Activated CD8-positive, alpha-beta T cell treated with anti-CD3 and anti-CD28 coated beads, Interleukin-2, amount 10 ng/mL, durations not matched to agents 7 days and 5 days (primary cell): Measurements from ENCODE around the gene ADAMTSL5. TPM values are rescaled to one million over a fixed set of nuclear protein-coding genes. Genes with fewer than 3 reads are reported as not detected.
A peak's percentile ranks its signal among the peaks of the same experiment; 100 is the strongest.

Source experiments
- ATAC-seq: fragments of 150-1000 bp; cut with Tn5 transposase; one replicate; pipeline ENCODE4 v1.10.0; 2021; ENCODE audit warnings: moderate library complexity
- CTCF ChIA-PET: fragments of 350-600 bp; sonication (Branson Sonifier 250); formaldehyde crosslinking; loops from one replicate; lab custom pipeline; 2021; ENCODE audit warnings: antibody characterized with exemption; lab: Charles Lee
- POLR2A ChIA-PET: fragments of 350-600 bp; sonication (Branson Sonifier 250); formaldehyde crosslinking; loops from one replicate; lab custom pipeline; 2021; ENCODE audit warnings: antibody characterized with exemption; lab: Charles Lee
- DNase-seq: peaks from one replicate; pipeline ENCODE4 v3.0.0-alpha.2; 2020
- H3K27ac Mint-ChIP-seq: one replicate; pipeline ENCODE4 v1.8.0; 2021; ENCODE audit warnings: mild to moderate bottlenecking, mixed read lengths
- H3K27me3 Mint-ChIP-seq: one replicate; pipeline ENCODE4 v1.8.0; 2021; ENCODE audit warnings: low read depth, mixed read lengths
- H3K36me3 Mint-ChIP-seq: one replicate; pipeline ENCODE4 v1.8.0; 2021; ENCODE audit warnings: low read depth, mixed read lengths
- H3K4me1 Mint-ChIP-seq: one replicate; pipeline ENCODE4 v1.8.0; 2021; ENCODE audit warnings: low read depth, mixed read lengths
- H3K4me3 Mint-ChIP-seq: one replicate; pipeline ENCODE4 v1.8.0; 2021; ENCODE audit warnings: mild to moderate bottlenecking, mixed read lengths
- H3K9me3 Mint-ChIP-seq: one replicate; pipeline ENCODE4 v1.8.0; 2022; ENCODE audit warnings: mixed read lengths; ENCODE audit not compliant: insufficient read depth
- total RNA-seq, 2 experiments: library from RNA; stranded (reverse); gene quantifications; one replicate each; pipeline ENCODE4 v1.2.3, GENCODE V29; 2021

Gene ADAMTSL5
- total RNA-seq, 2 experiments from 2014 or later: 2.8 to 3.9 TPM

- CTCF ChIA-PET: no interaction called here
- H3K9me3 Mint-ChIP-seq: no peaks in the 10 kb centered on the region
- DNase-seq: no peak
- H3K27ac Mint-ChIP-seq: no peak overlapping the region
- H3K4me1 Mint-ChIP-seq: peaks cover under 1% of the 10 kb centered on the region
- H3K36me3 Mint-ChIP-seq: no peaks in the 10 kb centered on the region
- H3K4me3 Mint-ChIP-seq: no peak overlapping the region
- ATAC-seq: no peak
- H3K27me3 Mint-ChIP-seq: peaks cover 1% of the 10 kb centered on the region
- POLR2A ChIA-PET: no interaction called here
These were observed 15.9 kb downstream of the ADAMTSL5 start for GRCh38 chr19:1496714-1497577.

DNA sequence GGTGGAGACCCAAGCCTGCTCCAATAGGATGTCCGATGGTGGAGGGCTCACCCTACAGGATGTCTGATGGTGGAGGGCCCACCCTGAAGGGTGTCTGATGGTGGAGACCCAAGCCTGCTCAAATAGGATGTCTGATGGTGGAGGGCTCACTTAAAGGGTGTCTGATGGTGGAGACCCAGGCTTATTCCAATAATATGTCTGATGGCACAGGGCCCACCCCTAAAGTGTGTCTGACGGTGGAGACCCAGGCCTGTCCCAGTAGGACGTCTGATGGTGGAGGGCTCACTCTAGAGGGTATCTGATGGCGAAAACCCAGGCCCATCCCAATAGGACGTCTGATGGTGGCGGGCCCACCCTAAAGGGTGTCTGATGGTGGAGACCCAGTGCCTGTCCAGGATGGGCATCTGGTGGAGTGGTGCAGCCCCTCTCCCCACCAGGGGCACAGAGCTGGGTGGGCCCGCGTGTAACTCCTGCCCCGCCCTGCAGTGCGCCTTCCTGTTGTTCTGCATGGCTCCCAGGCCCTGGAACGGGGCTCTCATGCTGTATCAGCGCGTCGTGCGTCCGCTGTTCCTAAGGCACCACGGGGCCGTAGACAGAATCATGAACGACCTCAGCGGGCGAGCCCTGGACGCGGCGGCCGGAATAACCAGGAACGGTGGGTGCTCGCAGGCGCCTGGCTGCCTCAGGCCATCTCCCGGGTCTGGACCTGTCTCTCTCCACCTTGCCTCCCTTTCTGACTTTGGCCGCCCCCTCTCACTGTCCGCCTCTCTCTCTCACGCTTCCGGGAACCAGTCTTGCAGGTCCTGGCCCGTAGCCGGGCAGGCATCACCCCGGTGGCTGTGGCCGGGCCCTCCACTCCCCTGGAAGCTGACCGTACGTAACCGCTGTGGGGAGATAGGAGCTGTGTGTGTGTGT, 16.8 kb downstream of the ADAMTSL5 start:
- CTCF ChIA-PET: no interaction called here
- ATAC-seq: no peak
- Mint-ChIP-seq H3K4me1 (peaks cover 6% of the 10 kb centered on the region), H3K27ac (no peak overlapping the region), H3K4me3 (no peak overlapping the region), H3K27me3 (peaks cover 5% of the 10 kb centered on the region), H3K36me3 (no peaks in the 10 kb centered on the region), H3K9me3 (no peaks in the 10 kb centered on the region)
- DNase-seq: no peak
- POLR2A ChIA-PET: no interaction called here

DNA sequence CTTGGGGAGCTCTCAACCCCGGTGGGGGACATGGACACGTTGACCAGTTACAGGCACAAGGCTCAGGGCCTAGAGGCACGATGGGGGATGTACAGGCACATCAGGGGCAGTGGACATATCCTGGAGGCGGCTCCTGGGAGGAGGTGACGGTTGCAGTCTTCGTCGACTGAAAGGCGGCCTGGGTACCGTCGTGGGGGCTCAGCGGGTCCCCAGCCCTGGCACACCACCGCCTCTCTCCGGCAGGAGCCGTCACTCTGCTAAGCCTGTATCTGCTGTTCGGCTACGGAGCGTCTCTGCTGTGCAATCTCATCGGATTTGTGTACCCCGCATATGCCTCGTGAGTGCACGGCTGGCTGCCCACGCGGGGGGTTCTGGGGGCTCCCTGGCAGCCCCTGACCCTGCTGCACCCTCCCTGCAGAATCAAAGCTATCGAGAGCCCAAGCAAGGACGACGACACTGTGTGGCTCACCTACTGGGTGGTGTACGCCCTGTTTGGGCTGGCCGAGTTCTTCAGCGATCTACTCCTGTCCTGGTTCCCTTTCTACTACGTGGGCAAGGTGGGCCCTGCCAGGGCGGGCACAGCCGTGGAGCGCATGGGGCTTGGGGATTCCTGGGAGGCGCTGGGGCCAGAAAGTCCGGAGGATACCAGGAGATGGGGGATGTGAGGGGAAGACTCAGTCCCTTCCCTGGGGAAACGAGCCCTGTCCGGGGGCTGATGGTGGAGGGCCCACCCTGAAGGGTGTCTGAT, 17.6 kb downstream of the ADAMTSL5 start:
- H3K4me3 Mint-ChIP-seq: no peak overlapping the region
- H3K9me3 Mint-ChIP-seq: no peaks in the 10 kb centered on the region
- H3K36me3 Mint-ChIP-seq: no peaks in the 10 kb centered on the region
- ChIA-PET POLR2A (no interaction called here), CTCF (no interaction called here)
- H3K4me1 Mint-ChIP-seq: peaks cover 6% of the 10 kb centered on the region
- H3K27ac Mint-ChIP-seq: no peak overlapping the region
- no peak for ATAC-seq
- DNase-seq: no peak
- H3K27me3 Mint-ChIP-seq: peaks cover 5% of the 10 kb centered on the region

- H3K27me3 Mint-ChIP-seq: peaks cover 5% of the 10 kb centered on the region
- CTCF ChIA-PET: no interaction called here
- no peak overlapping the region for H3K27ac Mint-ChIP-seq
- no peak for DNase-seq
- POLR2A ChIA-PET: no interaction called here
- no peak for ATAC-seq
- H3K9me3 Mint-ChIP-seq: no peaks in the 10 kb centered on the region
- H3K4me1 Mint-ChIP-seq: peaks cover 11% of the 10 kb centered on the region
- H3K4me3 Mint-ChIP-seq: no peak overlapping the region
- H3K36me3 Mint-ChIP-seq: no peaks in the 10 kb centered on the region
These were observed 18.6 kb downstream of the ADAMTSL5 start for GRCh38 chr19:1494115-1494815.

DNA sequence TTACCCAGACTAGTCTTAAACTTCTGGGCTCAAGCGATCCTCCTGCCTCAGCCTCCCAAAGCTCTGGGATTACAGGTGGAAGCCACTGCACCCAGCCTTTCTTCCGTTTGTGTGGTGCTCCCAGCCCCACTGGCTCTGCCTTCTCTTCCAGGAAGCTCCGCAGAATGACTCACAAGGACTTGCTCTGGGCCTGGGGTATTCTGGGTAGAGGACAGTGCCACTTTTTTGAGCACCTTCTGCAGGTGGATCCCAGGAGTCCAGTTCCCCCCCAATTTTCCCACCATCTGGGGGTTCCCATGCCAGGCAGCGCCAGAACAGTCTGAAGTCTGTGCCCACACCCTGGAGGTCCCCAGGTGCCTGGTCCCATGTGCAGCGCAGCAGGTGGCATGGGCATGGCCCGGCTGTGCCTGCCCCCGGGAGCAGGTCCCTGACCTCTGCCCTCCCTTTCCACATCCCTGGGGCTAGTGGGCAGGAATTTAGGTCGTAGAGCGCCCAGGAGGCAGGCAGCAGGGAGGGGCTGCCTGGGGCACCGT, 20.3 kb downstream of the ADAMTSL5 start:
- H3K9me3 Mint-ChIP-seq: no peaks in the 10 kb centered on the region
- ATAC-seq (no peak), DNase-seq (no peak)
- POLR2A ChIA-PET: no interaction called here
- H3K36me3 Mint-ChIP-seq: no peaks in the 10 kb centered on the region
- CTCF ChIA-PET: no interaction called here
- H3K4me3 Mint-ChIP-seq: no peak overlapping the region
- no peak overlapping the region for H3K27ac Mint-ChIP-seq
- H3K4me1 Mint-ChIP-seq: peaks cover 13% of the 10 kb centered on the region
- H3K27me3 Mint-ChIP-seq: peaks cover 5% of the 10 kb centered on the region

DNA sequence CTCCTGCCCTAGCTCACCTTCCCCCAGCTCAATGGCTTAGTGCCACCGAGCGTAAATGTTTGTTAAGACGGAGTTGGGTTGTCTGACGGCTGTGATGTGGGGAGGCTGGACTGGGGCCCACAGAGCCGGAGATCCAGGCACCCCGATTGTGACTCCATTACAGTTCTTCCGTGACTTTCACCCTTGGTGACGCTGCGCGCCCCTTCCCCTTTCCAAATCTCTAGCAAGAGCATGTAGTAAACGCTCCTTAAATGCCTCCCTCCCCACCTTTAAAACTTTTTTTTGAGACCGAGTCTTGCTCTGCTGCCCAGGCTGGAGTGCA, 21.0 kb downstream of the ADAMTSL5 start:
- POLR2A ChIA-PET: no interaction called here
- Mint-ChIP-seq H3K4me3 (peak overlapping the region; percentile 67), H3K27me3 (peaks cover 5% of the 10 kb centered on the region), H3K9me3 (no peaks in the 10 kb centered on the region), H3K27ac (peak overlapping the region; percentile 30), H3K36me3 (no peaks in the 10 kb centered on the region), H3K4me1 (peaks cover 13% of the 10 kb centered on the region)
- DNase-seq (no peak), ATAC-seq (no peak)
- CTCF ChIA-PET: interaction anchor here (1.5 to 1.6 kb wide), 2 partner anchors 47 to 54 kb away, joined by 5 to 7 read pairs; no protein-coding TSS in a partner anchor

DNA sequence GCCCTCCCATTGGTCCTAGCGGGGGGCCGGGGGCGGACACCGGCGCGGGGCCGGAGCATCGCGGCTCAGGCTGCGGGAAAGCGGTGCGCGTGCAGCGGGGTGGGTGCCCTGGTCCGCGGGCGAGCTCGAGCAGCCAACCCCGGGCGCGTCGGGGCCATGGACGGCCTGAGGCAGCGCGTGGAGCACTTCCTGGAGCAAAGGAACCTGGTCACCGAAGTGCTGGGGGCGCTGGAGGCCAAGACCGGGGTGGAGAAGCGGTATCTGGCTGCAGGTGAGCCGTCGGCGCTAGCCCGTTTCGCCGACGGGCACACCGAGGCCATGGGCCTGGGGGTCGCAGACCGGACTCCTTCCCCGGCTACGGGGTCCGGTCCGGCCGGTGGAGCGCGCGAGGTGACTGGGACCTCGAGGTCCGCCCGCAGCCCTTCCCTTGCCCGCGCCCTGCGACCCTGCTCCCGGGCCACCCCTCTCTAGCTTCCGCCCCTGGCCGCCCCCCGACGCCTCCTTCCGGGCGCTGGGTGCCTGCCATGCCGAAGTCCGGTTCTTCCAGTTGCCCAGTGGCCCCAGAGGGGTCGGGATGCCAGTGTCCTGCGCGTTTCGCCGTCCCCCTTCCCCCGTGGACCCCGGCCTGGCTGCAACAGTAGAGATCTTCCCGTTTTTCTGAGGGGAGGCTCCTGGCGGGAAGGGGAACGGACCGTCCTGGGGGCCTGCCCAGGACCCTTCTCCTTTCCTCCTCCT, 21.5 kb downstream of the ADAMTSL5 start, which contains the start of gene REEP6:
REEP6 (plus strand) TSS at position 68 of the 735 bp plus-strand sequence; CDS start at position 157, 89 bp downstream.
- H3K9me3 Mint-ChIP-seq: no peaks in the 10 kb centered on the region
- H3K36me3 Mint-ChIP-seq: no peaks in the 10 kb centered on the region
- H3K27ac Mint-ChIP-seq: peak within 1 kb of the TSS; percentile 79
- DNase-seq: no peak
- H3K27me3 Mint-ChIP-seq: peaks cover 5% of the 10 kb centered on the region
- H3K4me3 Mint-ChIP-seq: peak within 1 kb of the TSS; percentile 75
- POLR2A ChIA-PET: interaction anchor here (0.7 kb wide), 1 partner anchor 24 kb away, joined by 3 read pairs; no protein-coding TSS in a partner anchor
- no peak for ATAC-seq
- peaks cover 13% of the 10 kb centered on the region for H3K4me1 Mint-ChIP-seq
- CTCF ChIA-PET: interaction anchor here (1.0 to 1.6 kb wide), 5 partner anchors 11 to 55 kb away, joined by 4 to 8 read pairs (median 5); no protein-coding TSS in a partner anchor

DNA sequence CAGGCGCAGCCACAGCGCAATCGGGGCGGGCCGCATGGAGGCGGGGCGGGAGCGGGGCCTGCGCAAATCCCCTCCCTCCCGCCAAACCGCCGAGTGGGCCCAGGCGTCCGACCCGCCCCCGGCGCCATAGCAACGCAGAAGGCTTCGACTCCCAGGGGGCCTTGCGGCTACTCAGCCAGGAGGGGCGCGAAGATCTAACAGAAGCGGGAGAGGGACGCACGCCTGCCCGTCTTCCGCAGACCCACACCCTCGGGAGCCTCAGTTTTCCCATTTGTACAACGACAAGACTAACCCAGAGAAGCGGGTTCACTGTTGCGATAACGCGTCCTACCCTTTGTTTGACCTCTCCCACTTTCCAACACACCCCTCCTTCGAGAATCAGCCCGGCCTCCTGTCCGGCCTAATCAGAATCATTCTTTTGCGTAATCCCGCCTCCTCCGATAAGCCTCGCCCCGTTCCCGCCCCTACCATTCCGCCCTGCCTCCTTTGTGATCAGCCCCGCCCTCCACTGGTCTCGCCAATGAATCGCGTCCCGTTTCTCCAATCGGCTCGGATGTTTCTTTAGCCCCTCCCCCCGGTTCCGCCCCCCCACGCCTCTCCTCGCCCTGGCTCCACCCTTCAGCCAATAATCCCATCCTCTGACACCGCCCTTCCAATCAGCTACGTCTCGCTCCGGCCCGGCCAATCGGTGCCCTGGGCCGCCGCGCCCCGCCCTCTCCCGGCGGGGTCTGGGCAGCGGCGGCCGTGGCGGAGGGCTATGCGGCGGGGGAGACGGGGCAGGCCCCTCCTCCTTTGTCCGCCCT, 22.3 kb downstream of the ADAMTSL5 start, which contains the start of gene PCSK4:
PCSK4 (minus strand) TSS at position 40 of the 803 bp plus-strand sequence; CDS start at position 36, 4 bp downstream.
- Mint-ChIP-seq H3K36me3 (no peaks in the 10 kb centered on the region), H3K27ac (peak within 1 kb of the TSS; percentile 79), H3K9me3 (no peaks in the 10 kb centered on the region), H3K4me1 (peaks cover 13% of the 10 kb centered on the region), H3K27me3 (peaks cover 5% of the 10 kb centered on the region), H3K4me3 (peak within 1 kb of the TSS; percentile 75)
- DNase-seq (peak; percentile 98), ATAC-seq (peak; percentile 88)
- CTCF ChIA-PET: interaction anchor here (1.0 to 1.6 kb wide), 5 partner anchors 12 to 55 kb away, joined by 4 to 8 read pairs (median 5); no protein-coding TSS in a partner anchor
- POLR2A ChIA-PET: interaction anchor here (0.6 to 0.7 kb wide), 2 partner anchors 18 to 24 kb away, joined by 3 read pairs; no protein-coding TSS in a partner anchor

DNA sequence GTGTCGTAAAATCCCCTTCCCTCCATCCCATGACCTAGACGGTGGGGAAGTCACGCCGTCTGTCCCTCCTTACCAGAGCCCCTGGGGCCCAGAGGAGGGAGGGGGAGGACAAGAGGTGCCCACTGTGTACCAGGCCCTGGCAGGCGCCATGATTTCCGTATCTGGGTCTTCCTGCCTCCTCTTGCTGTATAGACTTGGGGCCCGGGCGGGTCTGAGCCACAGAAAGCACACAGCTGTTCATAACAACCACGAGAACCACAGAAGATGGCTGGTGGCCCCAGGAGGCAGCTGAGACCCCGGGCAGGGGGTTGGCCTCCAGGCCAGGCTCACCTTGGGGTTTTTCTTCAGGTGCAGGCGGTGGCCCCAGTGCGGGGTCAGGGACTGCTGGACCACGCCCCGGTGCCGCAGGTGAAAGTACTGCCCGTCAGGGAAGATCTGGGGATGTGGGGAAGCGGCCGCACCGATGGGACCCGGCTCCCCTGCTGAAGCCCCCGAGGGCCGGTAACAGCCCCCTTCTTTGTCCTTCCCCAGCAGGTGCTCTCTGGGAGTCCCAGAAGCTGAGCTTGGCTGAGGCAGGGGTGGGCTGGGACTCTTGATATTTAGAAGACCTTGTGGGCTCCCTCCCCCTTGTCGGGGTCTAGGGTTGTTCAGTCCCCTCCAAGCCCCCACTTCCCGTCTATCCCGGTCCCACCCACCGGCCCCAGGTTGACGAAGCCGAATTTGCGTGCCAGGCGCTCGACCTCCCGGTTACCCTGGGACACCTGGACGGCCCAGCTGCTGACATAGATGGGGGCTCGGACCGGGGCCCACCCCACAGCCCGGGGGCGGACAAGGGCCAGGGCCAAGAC, 23.1 kb downstream of the ADAMTSL5 start:
- Mint-ChIP-seq H3K27me3 (peaks cover 5% of the 10 kb centered on the region), H3K4me1 (peaks cover 13% of the 10 kb centered on the region), H3K4me3 (peak overlapping the region; percentile 75), H3K36me3 (no peaks in the 10 kb centered on the region), H3K27ac (peak overlapping the region; percentile 43), H3K9me3 (no peaks in the 10 kb centered on the region)
- no peak for ATAC-seq
- DNase-seq: peak; percentile 41
- ChIA-PET CTCF (no interaction called here), POLR2A (no interaction called here)
